Activated CD4-positive, CD25-positive, alpha-beta regulatory T cell treated with anti-CD3 and anti-CD28 coated beads, Interleukin-2, amount 50 U/mL, for 24 hours (primary cell): ENCODE data around the gene LRRTM1.

ENCODE experiments used
- ATAC-seq, 2 donors: fragments of 150-1000 bp; cut with Tn5 transposase; one replicate each; pipeline ENCODE4 v1.10.0; 2021; ENCODE audit warnings: mild to moderate bottlenecking in 1 of 2, moderate library complexity in 1 of 2

The LRRTM1 gene

DNA sequence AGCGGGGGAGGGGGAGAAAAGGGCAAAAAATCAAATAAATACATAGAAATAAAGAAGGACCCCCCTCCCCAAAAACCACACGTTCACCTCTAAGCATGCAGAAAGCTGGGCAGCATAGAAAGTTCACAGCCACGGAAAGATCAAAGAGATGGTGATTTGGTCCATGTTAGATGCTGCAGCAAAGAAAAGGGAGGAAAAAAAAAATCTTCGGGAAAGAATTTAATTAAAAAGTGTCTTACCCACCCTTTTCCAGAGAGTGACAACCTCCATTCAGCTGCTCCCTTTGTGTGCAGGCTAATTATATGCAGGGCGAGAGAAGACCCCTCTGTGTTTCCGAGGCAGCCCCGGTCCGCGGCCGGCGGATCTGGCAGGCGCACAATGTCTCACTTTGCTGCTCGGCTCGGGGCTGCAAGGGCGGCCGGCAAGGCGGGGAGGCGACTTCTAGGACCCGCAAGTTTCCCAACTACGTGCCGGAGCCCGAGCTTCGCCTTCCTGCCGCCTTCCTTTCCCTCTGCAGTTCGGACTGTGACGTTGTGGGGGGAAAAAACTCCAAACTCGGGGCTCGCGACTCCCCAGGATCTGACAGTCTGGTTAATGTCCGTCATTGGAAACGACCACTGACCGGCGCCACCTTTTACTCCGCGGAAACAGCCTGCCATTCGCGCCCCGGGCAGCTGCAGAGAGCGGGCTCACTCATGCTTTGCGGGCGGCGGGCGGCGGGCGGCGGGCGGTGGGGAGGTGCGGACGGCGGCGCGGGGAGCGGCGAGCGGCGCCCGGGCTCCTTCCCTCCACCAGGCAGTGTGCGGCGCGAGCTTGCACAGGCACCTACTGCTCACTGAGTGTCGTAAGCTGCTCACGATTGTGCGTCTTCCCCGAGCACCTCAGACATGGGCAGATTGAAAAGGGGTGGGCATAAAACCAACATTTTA, at the start of gene LRRTM1:
Gene LRRTM1 (minus strand): TSS at position 844 of the 929 bp plus-strand sequence. CDS start 933 bp downstream, outside the sequence.
- ATAC-seq: no peak

GRCh38 chr2:80351231-80351630, 46.7 kb upstream of the LRRTM1 start:
- ATAC-seq: no peak

- no peak for ATAC-seq
These were observed 44.4 kb upstream of the LRRTM1 start for GRCh38 chr2:80348953-80349352.

GRCh38 chr2:80348078-80348477, 43.5 kb upstream of the LRRTM1 start:
- ATAC-seq: no peak

- ATAC-seq: no peak
These were observed 35.5 kb upstream of the LRRTM1 start for GRCh38 chr2:80340022-80340421.

DNA sequence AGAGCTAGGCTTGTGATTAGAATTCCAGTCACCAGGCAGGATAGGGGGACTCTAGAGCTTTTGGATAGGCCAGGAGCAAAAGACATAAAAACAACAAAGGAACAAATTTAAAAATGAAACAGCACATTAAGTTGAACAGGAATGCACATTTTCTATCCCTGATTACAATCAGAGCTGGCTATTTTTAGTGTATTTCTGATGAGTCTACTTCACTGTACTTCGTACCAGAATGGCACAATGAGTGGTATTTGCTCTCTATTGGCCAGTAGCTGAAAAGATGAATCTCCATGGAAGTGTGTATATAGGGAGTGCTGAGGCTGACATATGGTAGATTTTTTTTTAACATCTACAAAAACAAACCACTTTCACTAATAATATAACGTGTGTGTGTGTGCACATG, 34.2 kb upstream of the LRRTM1 start:
- no peak for ATAC-seq

- no peak for ATAC-seq
These were observed 30.9 kb upstream of the LRRTM1 start for GRCh38 chr2:80335411-80335810.

DNA sequence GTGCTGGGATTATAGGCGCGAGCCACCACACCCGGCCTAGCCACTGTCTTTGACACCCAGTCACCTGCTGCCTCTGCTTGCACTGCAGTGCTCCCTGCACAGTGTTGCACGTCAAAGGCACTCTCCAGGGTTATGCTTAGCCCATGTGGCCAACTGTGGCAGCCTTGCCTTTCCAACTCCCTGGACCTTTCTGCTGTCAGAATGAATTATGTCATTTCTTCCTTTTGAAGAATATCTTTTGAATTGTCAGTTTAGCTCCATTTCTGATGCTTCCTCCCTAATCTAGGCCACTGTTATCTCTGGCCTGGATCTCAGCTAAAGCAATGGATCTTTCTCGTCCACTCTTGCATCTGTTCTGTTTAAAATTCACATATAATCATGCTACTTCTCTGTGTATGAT, 29.3 kb upstream of the LRRTM1 start:
- ATAC-seq: no peak

GRCh38 chr2:80330527-80331450, 26.2 kb upstream of the LRRTM1 start:
- no peak for ATAC-seq

DNA sequence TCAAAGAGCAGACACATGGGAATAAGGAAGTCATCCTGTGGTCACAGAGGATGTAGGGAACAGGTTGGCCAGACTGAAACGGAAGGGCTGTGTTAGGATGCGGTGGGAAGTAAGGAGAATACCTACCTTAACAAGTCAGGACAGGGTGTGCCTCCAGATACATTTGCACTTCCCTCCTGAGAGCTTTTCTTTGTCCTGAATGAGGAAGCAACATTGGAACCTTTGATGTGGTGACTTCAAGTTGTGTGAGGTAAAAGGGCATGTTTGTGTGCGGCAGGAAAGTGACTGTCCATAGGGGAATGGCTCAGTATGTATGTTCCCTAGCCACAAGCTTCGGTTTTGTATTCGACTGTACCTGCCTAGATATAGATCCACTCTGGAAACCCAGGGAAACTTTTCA, 24.9 kb upstream of the LRRTM1 start:
- ATAC-seq: no peak

DNA sequence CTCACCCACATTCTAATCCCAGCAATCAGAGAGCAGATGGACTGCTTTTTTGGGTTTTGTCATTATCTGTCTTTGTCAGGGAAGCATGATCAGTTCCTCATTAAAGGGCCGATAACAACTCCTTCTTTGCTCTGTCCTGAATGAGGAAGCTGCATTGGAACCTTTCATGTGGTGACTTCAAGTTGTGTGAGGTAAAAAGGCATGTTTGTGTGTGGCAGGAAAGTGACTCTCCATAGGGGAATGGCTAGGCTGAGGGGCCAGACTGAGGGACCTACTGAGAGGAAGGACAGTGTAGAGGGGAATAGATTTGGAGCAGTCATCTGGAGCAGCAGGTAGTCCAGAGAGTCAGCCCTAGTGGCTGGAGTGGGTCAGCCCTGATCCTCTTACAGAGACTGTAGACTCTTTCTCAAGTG, 23.6 kb upstream of the LRRTM1 start:
- ATAC-seq: no peak

DNA sequence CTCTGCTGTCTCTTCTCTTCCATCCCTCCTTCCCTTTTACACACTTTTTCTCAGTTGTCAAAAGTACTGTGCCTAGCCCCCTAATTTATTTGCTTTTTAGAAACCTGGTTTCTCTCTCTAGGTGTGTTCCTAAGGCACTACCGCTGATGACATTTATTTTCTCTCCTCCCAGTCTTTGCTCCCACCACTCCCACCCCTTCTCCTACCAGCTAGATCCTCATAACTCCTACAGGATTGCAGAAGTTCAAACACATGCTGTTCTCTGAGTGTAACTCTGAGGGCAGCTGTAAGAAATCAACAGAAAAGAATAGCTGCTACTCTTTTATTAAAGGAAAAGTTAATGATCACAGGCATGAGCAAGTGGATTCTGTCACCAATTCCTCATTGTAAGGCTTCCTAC, 22.3 kb upstream of the LRRTM1 start:
- no peak for ATAC-seq

DNA sequence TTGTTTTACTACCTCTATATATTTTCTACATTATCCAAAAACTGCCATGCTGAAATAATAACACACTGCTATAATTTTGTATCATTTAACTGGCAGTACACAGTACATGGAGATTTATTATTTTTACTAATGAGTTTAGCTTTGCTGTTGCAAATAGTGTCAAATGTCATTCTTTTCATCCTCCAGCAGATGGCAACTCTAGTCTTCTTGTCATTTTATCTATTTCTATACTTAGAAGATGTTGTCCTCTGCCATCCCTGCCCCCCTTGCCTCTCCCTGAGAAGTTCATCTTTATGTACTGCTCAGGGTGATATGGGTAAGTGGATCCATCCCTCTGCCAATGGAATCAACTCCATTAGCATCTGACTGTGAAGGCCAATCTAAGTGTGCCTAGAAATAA, 21.7 kb upstream of the LRRTM1 start:
- ATAC-seq: no peak

- ATAC-seq: no peak
These were observed 20.0 kb upstream of the LRRTM1 start for GRCh38 chr2:80324525-80324924.

DNA sequence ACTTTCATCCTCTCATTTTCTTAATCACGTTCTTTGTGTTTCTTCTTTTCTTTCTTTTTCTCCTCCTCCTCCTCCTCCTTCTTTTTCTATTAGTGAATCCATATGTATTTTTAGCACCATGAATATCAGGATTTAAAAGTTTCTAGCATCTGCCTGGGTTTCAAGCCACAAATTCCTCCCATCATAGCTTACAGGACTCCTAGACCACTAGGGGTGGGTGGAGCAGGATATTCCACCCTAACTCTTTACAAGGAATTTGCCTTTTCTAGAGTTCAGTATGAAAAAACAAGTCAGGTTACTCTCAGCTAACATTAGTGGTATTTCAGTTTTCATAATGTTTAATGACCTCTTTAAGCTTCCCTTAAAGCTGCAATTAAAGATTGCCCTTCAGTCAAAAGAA, 19.1 kb upstream of the LRRTM1 start:
- ATAC-seq: no peak

DNA sequence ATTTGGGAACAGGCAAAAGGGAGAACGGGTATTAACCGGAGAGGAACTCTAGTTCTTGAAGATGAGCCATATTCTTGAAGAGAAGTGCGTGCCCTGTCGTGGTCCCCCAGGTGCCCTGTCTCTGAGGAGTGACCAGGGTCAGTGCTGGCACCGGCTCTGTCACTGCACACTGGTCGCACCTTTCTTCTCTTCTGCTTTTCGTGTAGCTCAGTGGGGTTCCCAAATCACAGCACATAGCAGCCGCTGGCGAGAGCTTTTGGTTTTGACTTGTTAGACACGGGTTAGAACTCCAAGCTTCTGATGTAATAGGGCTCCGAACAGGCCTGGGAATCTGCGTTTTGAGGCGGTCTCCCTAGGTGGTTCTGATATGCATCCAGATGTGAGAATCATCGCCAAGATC, 18.4 kb upstream of the LRRTM1 start:
- no peak for ATAC-seq

- no peak for ATAC-seq
These were observed 17.9 kb upstream of the LRRTM1 start for GRCh38 chr2:80322311-80322920.

- ATAC-seq: no peak
These were observed 7.8 kb upstream of the LRRTM1 start for GRCh38 chr2:80312282-80312839.

DNA sequence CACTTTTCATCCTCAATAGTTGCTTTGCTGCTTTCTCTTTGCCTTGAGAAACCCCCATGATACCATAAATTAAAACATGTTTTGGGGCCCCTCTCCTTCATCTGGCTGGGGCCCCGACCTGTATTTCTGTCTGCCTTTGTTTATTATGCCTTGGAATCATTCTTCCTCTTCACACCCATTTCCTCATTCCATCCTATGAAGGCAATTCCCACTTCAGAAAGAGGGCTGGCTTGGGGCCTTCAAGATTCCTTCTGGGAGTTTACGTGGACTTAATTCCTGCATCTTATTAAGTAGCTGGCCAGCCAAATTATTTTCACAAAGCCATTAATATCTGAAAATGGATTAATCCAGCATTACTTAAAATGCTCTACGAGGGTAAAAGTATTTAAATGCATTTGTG, 6.8 kb upstream of the LRRTM1 start:
- no peak for ATAC-seq

DNA sequence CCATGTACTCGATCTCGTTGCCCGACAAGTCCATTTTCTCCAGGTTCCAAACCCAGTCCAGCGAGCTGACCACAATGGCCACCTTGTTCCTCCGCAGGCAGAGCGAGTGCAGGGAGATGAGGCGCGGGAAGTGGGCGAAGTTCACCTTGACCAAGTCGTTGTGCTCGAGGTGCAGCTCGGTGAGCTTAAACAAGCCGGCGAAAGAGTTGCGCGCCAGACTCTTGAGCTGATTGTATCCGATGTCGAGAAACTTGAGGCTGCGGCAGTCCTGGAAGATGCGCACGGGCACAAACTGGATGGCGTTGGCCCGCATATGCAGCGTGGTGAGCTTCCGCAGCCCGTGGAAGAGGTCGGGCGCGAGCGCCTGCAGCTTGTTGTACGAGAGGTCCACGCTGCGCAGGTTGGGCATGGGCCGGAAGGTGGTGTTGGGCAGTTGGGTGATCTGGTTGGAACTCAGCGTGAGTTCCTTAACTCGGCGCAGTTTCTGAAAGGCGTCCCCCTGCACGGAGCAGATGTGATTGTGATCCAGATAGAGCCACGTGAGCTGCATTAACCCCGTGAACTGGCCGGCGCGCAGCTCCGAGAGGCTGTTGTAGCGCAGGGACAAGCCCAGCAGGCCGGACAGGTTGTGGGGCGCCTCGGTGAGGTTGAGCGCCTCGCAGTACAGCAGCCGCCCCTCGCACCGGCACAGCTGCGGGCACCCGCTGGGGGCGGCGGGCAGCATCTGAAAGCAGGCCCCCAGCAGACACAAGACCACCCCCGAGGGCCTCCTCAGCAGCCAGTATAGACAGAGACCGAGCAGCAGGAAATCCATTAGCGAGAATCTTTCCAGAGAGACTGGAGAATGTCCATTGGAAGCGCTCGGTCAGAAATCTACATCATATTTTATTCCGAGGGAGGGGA, 1.3 kb downstream of the LRRTM1 start:
- ATAC-seq: no peak

- no peak for ATAC-seq
These were observed 2.1 kb downstream of the LRRTM1 start for GRCh38 chr2:80302314-80303005.
